ENCODE measurements around the gene OTOP3. TPM values are rescaled to one million over a fixed set of nuclear protein-coding genes. Genes with fewer than 3 reads are reported as not detected.

OTOP3 gene
- total RNA-seq, 1 experiment from 2014 or later = not detected

DNA sequence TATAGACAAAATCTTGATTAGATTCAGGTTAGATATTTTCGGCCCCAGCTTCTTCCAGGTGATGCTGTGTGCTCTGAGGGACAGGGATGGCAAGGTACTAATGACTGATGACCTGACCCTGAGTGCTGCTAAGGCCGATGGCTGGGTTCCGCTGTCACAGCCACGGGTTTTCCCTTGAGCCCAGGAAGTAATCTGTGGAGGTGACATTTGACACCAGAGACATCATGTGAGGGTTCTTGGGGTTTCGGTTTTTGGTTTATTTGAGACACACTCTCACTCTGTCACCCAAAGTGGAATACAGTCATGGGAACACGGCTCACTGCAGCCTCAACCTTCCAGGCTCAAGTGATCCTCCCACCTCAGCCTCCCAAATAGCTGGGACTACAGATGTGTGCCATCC lies 9.8 kb downstream of the OTOP3 start:
- Histone ChIP-seq H3K4me3 (ENCODE audit: low read depth, low read length) (no peak overlapping the region), H3K9me3 (no peaks in the 10 kb centered on the region), H3K27me3 (replicated peaks; ENCODE audit: control insufficient read depth, insufficient read depth, low read length) (no peaks in the 10 kb centered on the region), H3K4me1 (no peaks in the 10 kb centered on the region), H3K36me3 (ENCODE audit: control insufficient read depth, insufficient read depth, low read length) (no peaks in the 10 kb centered on the region)
- POLR2A ChIA-PET = no interaction called here
- no peak for DNase-seq
- CTCF ChIA-PET = no interaction called here
- TF ChIP-seq, protein P1, sequence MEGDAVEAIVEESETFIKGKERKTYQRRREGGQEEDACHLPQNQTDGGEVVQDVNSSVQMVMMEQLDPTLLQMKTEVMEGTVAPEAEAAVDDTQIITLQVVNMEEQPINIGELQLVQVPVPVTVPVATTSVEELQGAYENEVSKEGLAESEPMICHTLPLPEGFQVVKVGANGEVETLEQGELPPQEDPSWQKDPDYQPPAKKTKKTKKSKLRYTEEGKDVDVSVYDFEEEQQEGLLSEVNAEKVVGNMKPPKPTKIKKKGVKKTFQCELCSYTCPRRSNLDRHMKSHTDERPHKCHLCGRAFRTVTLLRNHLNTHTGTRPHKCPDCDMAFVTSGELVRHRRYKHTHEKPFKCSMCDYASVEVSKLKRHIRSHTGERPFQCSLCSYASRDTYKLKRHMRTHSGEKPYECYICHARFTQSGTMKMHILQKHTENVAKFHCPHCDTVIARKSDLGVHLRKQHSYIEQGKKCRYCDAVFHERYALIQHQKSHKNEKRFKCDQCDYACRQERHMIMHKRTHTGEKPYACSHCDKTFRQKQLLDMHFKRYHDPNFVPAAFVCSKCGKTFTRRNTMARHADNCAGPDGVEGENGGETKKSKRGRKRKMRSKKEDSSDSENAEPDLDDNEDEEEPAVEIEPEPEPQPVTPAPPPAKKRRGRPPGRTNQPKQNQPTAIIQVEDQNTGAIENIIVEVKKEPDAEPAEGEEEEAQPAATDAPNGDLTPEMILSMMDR (IDR thresholded peaks at IDR 0.05; ENCODE audit: insufficient read depth in 1 of 2, low read depth in 1 of 2, low read length in 1 of 2, severe bottlenecking in 1 of 2, unreplicated experiment in 1 of 2) = no peak
- Mint-ChIP-seq H3K9me3 (ENCODE audit: unreplicated experiment) (no peaks in the 10 kb centered on the region), H3K36me3 (ENCODE audit: insufficient read depth, unreplicated experiment) (no peaks in the 10 kb centered on the region), H3K27me3 (ENCODE audit: insufficient read depth, unreplicated experiment) (peaks cover 13% of the 10 kb centered on the region), H3K27ac (ENCODE audit: unreplicated experiment) (no peak overlapping the region), H3K4me3 (ENCODE audit: unreplicated experiment) (no peak overlapping the region), H3K4me1 (ENCODE audit: low read depth, unreplicated experiment) (no peaks in the 10 kb centered on the region)
- BruUV-seq (replicated peaks) = no TSS peak
- intact Hi-C loops (cut with micrococcal nuclease; ENCODE audit: unreplicated experiment) = no loop called here

DNA sequence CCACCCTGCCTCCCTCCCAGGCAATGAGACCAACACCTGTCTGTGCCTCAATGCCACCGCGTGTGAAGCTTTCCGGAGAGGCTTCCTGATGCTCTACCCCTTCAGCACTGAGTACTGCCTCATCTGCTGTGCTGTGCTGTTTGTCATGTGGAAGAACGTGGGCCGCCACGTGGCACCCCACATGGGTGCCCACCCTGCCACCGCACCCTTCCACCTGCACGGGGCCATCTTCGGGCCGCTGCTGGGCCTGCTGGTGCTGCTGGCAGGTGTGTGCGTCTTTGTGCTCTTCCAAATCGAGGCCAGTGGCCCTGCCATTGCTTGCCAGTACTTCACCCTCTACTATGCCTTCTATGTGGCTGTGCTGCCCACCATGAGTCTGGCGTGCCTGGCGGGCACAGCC lies 10.9 kb downstream of the OTOP3 start:
- Mint-ChIP-seq H3K27ac (ENCODE audit: unreplicated experiment) (no peak overlapping the region), H3K4me3 (ENCODE audit: unreplicated experiment) (no peak overlapping the region), H3K9me3 (ENCODE audit: unreplicated experiment) (no peaks in the 10 kb centered on the region), H3K27me3 (ENCODE audit: insufficient read depth, unreplicated experiment) (peaks cover 13% of the 10 kb centered on the region), H3K36me3 (ENCODE audit: insufficient read depth, unreplicated experiment) (no peaks in the 10 kb centered on the region), H3K4me1 (ENCODE audit: low read depth, unreplicated experiment) (no peaks in the 10 kb centered on the region)
- no peak for DNase-seq
- Histone ChIP-seq H3K27me3 (replicated peaks; ENCODE audit: control insufficient read depth, insufficient read depth, low read length) (no peaks in the 10 kb centered on the region), H3K4me3 (ENCODE audit: low read depth, low read length) (no peak overlapping the region), H3K9me3 (no peaks in the 10 kb centered on the region), H3K36me3 (ENCODE audit: control insufficient read depth, insufficient read depth, low read length) (no peaks in the 10 kb centered on the region), H3K4me1 (no peaks in the 10 kb centered on the region)
- TF ChIP-seq, protein P1 (IDR thresholded peaks at IDR 0.05; ENCODE audit: insufficient read depth in 1 of 2, low read depth in 1 of 2, low read length in 1 of 2, severe bottlenecking in 1 of 2, unreplicated experiment in 1 of 2) = no peak
- intact Hi-C loops (cut with micrococcal nuclease; ENCODE audit: unreplicated experiment) = no loop called here
- no TSS peak for BruUV-seq (replicated peaks)
- POLR2A ChIA-PET = no interaction called here
- CTCF ChIA-PET = interaction anchor here (0.6 kb wide), 1 partner anchor 46 kb away, joined by 3 read pairs; no protein-coding TSS in a partner anchor

DNA sequence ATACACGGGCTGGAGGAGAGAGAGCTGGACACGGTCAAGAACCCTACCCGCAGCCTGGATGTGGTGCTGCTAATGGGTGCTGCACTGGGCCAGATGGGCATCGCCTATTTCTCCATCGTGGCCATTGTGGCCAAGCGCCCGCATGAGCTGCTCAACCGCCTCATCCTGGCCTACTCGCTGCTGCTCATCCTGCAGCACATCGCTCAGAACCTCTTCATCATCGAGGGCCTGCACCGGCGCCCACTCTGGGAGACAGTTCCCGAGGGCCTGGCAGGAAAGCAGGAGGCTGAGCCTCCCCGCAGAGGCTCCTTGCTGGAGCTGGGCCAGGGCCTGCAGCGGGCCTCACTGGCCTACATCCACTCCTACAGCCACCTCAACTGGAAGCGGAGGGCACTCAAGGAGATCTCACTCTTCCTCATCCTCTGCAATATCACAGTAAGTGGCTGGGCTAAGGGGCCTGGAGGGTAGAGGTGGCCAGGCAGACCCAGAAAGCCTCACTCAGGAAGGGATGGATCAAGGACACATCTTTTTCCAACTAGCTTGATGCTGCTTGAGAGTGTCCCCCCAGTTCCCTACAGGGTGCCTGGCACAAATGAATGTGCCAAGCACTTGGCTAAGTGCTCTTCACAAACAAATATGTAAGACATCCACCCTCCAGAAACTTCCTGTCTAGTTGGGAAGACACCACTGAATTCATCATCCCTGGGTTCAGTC lies 11.5 kb downstream of the OTOP3 start:
- H3K27me3 Mint-ChIP-seq (ENCODE audit: insufficient read depth, unreplicated experiment) = peaks cover 9% of the 10 kb centered on the region
- Histone ChIP-seq H3K27me3 (replicated peaks; ENCODE audit: control insufficient read depth, insufficient read depth, low read length) (no peaks in the 10 kb centered on the region), H3K36me3 (ENCODE audit: control insufficient read depth, insufficient read depth, low read length) (no peaks in the 10 kb centered on the region; the same call in 1 of the 2 replicates), H3K9me3 (no peaks in the 10 kb centered on the region), H3K4me3 (ENCODE audit: low read depth, low read length) (no peak overlapping the region), H3K4me1 (no peaks in the 10 kb centered on the region)
- intact Hi-C loops (cut with micrococcal nuclease; ENCODE audit: unreplicated experiment) = no loop called here
- BruUV-seq (replicated peaks) = no TSS peak
- H3K36me3 Mint-ChIP-seq (ENCODE audit: insufficient read depth, unreplicated experiment) = no peaks in the 10 kb centered on the region
- CTCF ChIA-PET = interaction anchor here (0.6 kb wide), 1 partner anchor 45 kb away, joined by 3 read pairs; no protein-coding TSS in a partner anchor
- no peaks in the 10 kb centered on the region for H3K4me1 Mint-ChIP-seq (ENCODE audit: low read depth, unreplicated experiment)
- H3K27ac Mint-ChIP-seq (ENCODE audit: unreplicated experiment) = no peak overlapping the region
- DNase-seq = no peak
- no peak overlapping the region for H3K4me3 Mint-ChIP-seq (ENCODE audit: unreplicated experiment)
- TF ChIP-seq, protein P1 (IDR thresholded peaks at IDR 0.05; ENCODE audit: insufficient read depth in 1 of 2, low read depth in 1 of 2, low read length in 1 of 2, severe bottlenecking in 1 of 2, unreplicated experiment in 1 of 2) = no peak
- H3K9me3 Mint-ChIP-seq (ENCODE audit: unreplicated experiment) = no peaks in the 10 kb centered on the region
- POLR2A ChIA-PET = no interaction called here

All from Caco-2 (cell line).